ENCODE measurements around the gene C4B. TPM values are rescaled to one million over a fixed set of nuclear protein-coding genes. Genes with fewer than 3 reads are reported as not detected.
"Not testable (repeated sequence)": the region's sequence is repeated elsewhere in the genome, so short reads cannot be mapped to it uniquely, and the experiment has no call there.

C4B gene
- total and polyA plus RNA-seq, 2 donors (not counting 3 experiments of a cell fraction or from before 2014, with no cell fraction given): 4.4 to 6.3 TPM

DNA sequence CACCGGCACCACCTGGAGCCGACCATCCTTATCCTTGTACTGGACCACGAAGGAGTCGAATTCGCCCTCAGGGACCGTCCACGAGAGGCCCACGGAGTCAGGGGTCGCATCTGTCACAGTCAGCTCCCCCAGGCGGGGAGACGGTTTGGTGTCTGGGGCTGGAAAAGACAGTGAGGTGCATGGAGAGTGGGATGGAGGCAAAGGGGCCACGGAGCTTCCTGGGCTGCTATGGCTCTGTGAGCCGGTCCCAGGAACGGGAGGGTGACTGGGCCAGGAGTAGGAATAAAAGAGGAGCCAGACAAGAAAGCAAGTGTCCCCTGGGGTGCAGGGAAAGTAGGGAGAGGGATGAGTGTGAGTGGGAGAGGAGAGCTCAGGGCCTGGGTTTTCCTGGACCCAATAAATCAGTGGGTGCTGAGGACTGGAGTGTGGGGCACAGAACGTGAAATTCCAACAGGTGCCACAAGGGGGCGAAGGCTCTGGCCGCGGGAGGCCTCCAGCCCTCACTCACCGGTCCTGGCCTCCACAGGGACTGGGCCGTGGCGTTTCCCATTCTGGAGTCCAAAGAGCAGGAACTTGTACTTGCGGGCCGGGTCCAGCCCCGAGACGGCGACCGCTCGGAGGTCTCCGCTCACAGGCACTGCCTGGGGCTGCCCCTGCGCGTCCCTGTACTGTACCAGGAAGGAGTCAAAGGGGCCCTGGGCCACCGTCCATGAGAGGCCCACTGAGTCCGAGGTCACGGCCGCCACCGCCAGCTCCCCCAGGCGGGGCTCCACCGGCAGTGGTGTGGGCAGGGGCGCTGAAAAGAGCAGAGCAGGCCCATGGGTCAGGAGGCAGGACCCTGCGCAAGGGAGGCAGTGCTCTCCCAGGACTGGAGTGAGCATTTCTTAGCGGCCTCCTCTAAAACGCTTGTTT, 33.5 kb downstream of the C4B start:
- Histone ChIP-seq H3K4me1 (ENCODE audit: control insufficient read depth, extremely low read depth, insufficient read depth, low read length) (peaks cover 10% of the 10 kb centered on the region), H3K27ac (ENCODE audit: insufficient read depth, low read depth, low read length) (no peak overlapping the region), H4K20me1 (replicated peaks; ENCODE audit: control insufficient read depth, extremely low read depth, insufficient read depth, low read length) (no peaks in the 10 kb centered on the region), H3K27me3 (ENCODE audit: control insufficient read depth in 2 of 2, insufficient read depth in 2 of 2, low read length in 2 of 2) (peaks cover 0 to 3% of the 10 kb centered on the region in 2 experiments), H3K9me3 (replicated peaks; ENCODE audit: control insufficient read depth, insufficient read depth, low read length) (no peaks in the 10 kb centered on the region), H3K79me2 (ENCODE audit: control insufficient read depth, insufficient read depth, low read length) (no peaks in the 10 kb centered on the region), H3K36me3 (ENCODE audit: control insufficient read depth in 2 of 2, extremely low read depth in 1 of 2, insufficient read depth in 2 of 2, low read length in 2 of 2) (no peaks in the 10 kb centered on the region), H3K4me3 (replicated peaks in 1 of 3; ENCODE audit: insufficient read depth in 1 of 3, low read depth in 1 of 3, low read length in 3 of 3) (no peak overlapping the region), H2AFZ (ENCODE audit: low read depth, low read length) (peak overlapping the region; percentile 10), H3K9ac (replicated peaks; ENCODE audit: extremely low read depth, insufficient read depth, low read length) (no peak overlapping the region), H3K4me2 (ENCODE audit: insufficient read depth, low read length) (no peak overlapping the region), H3K9me1 (replicated peaks; ENCODE audit: control insufficient read depth, extremely low read depth, insufficient read depth, low read length) (no peaks in the 10 kb centered on the region)
- CTCF ChIA-PET: interaction anchor here (0.8 to 2.4 kb wide), 3 partner anchors 10 to 71 kb away, joined by 3 to 10 read pairs (median 7); no protein-coding TSS in a partner anchor
- BruUV-seq (replicated peaks): no TSS peak
- no peak for TF ChIP-seq GATA2 (IDR thresholded peaks at IDR 0.05; ENCODE audit: insufficient read depth, insufficient read length, low read depth, low read length)
- TF ChIP-seq MAX (IDR thresholded peaks at IDR 0.05; ENCODE audit: insufficient read depth, insufficient read length): no peak
- TF ChIP-seq POLR2AphosphoS5 (IDR thresholded peaks at IDR 0.05; ENCODE audit: insufficient read depth, low read depth, low read length): no peak
- TF ChIP-seq CTCF (IDR thresholded peaks at IDR 0.05; ENCODE audit: extremely low read depth in 1 of 2, insufficient read depth in 1 of 2, low read depth in 1 of 2, low read length in 2 of 2): peak; percentile 64 to 91
- FAIRE-seq: peak; percentile 40
- intact Hi-C loops (cut with micrococcal nuclease): loop anchor here (10.0 kb wide), 2 partner anchors 147 to 747 kb away; partner anchors contain the start of genes GPSM3 and PBX2
- dilution Hi-C loops (cut with MboI; ENCODE audit: extremely low pct_ligation_motif_present, low sequenced_read_pairs): no loop called here
- POLR2A ChIA-PET: no interaction called here
- DNase-seq (ENCODE audit: low read depth, low spot score): peak; percentile 39

- H3K4me3 ChIP-seq (replicated peaks in 1 of 3; ENCODE audit: insufficient read depth in 1 of 3, low read depth in 1 of 3, low read length in 3 of 3); H3K4me2 ChIP-seq (ENCODE audit: insufficient read depth, low read length); H3K27ac ChIP-seq (ENCODE audit: insufficient read depth, low read depth, low read length); CTCF ChIA-PET; H3K36me3 ChIP-seq (ENCODE audit: control insufficient read depth in 2 of 2, extremely low read depth in 1 of 2, insufficient read depth in 2 of 2, low read length in 2 of 2); POLR2A ChIA-PET; H2AFZ ChIP-seq (ENCODE audit: low read depth, low read length); FAIRE-seq; H3K9me3 ChIP-seq (replicated peaks; ENCODE audit: control insufficient read depth, insufficient read depth, low read length); H3K9ac ChIP-seq (replicated peaks; ENCODE audit: extremely low read depth, insufficient read depth, low read length); H3K79me2 ChIP-seq (ENCODE audit: control insufficient read depth, insufficient read depth, low read length); H3K27me3 ChIP-seq (ENCODE audit: control insufficient read depth in 2 of 2, insufficient read depth in 2 of 2, low read length in 2 of 2); H4K20me1 ChIP-seq (replicated peaks; ENCODE audit: control insufficient read depth, extremely low read depth, insufficient read depth, low read length); H3K9me1 ChIP-seq (replicated peaks; ENCODE audit: control insufficient read depth, extremely low read depth, insufficient read depth, low read length); BruUV-seq (replicated peaks); dilution Hi-C loops (cut with MboI; ENCODE audit: extremely low pct_ligation_motif_present, low sequenced_read_pairs); DNase-seq (ENCODE audit: low read depth, low spot score): not testable (repeated sequence)
- intact Hi-C loops (cut with micrococcal nuclease): loop anchor here (10.0 kb wide), 2 partner anchors 146 to 746 kb away; partner anchors contain the start of genes GPSM3 and PBX2
- H3K4me1 ChIP-seq (ENCODE audit: control insufficient read depth, extremely low read depth, insufficient read depth, low read length): peaks cover 10% of the 10 kb centered on the region
These were observed 34.6 kb downstream of the C4B start for GRCh38 chr6:32049149-32049548.

GRCh38 chr6:32049736-32050135, 35.1 kb downstream of the C4B start:
- CTCF ChIA-PET; H3K27me3 ChIP-seq (ENCODE audit: control insufficient read depth in 2 of 2, insufficient read depth in 2 of 2, low read length in 2 of 2); H3K79me2 ChIP-seq (ENCODE audit: control insufficient read depth, insufficient read depth, low read length); H3K36me3 ChIP-seq (ENCODE audit: control insufficient read depth in 2 of 2, extremely low read depth in 1 of 2, insufficient read depth in 2 of 2, low read length in 2 of 2); H3K27ac ChIP-seq (ENCODE audit: insufficient read depth, low read depth, low read length); H2AFZ ChIP-seq (ENCODE audit: low read depth, low read length); H3K9me1 ChIP-seq (replicated peaks; ENCODE audit: control insufficient read depth, extremely low read depth, insufficient read depth, low read length); BruUV-seq (replicated peaks); H3K9me3 ChIP-seq (replicated peaks; ENCODE audit: control insufficient read depth, insufficient read depth, low read length); H3K4me2 ChIP-seq (ENCODE audit: insufficient read depth, low read length); FAIRE-seq; H3K4me3 ChIP-seq (replicated peaks in 1 of 3; ENCODE audit: insufficient read depth in 1 of 3, low read depth in 1 of 3, low read length in 3 of 3); DNase-seq (ENCODE audit: low read depth, low spot score); dilution Hi-C loops (cut with MboI; ENCODE audit: extremely low pct_ligation_motif_present, low sequenced_read_pairs); H3K9ac ChIP-seq (replicated peaks; ENCODE audit: extremely low read depth, insufficient read depth, low read length); H4K20me1 ChIP-seq (replicated peaks; ENCODE audit: control insufficient read depth, extremely low read depth, insufficient read depth, low read length); POLR2A ChIA-PET: not testable (repeated sequence)
- intact Hi-C loops (cut with micrococcal nuclease): loop anchor here (10.0 kb wide), 2 partner anchors 145 to 745 kb away; partner anchors contain the start of genes GPSM3 and PBX2
- peaks cover 10% of the 10 kb centered on the region for H3K4me1 ChIP-seq (ENCODE audit: control insufficient read depth, extremely low read depth, insufficient read depth, low read length)
